IPS-20b (cell line): Measurements from ENCODE around the gene MED27.
"Not testable (repeated sequence)": the region's sequence is repeated elsewhere in the genome, so short reads cannot be mapped to it uniquely, and the experiment has no call there.

Source experiments
- H3K27ac ChIP-seq: one replicate; pipeline ENCODE4 v1.5.1; 2013; ENCODE audit warnings: low read length
- H3K27me3 ChIP-seq: 2 replicates; pipeline ENCODE4 v1.6.1; 2013; ENCODE audit warnings: mild to moderate bottlenecking, low read length, inconsistent platforms; ENCODE audit not compliant: insufficient read depth
- H3K36me3 ChIP-seq: 2 replicates; pipeline ENCODE4 v1.6.1; 2013; ENCODE audit warnings: low read depth, mild to moderate bottlenecking, inconsistent platforms, low read length, moderate library complexity; ENCODE audit not compliant: insufficient read depth
- H3K4me1 ChIP-seq: 2 replicates; pipeline ENCODE4 v1.6.1; 2013; ENCODE audit warnings: mild to moderate bottlenecking, control low read depth, inconsistent platforms, low read length, moderate library complexity; ENCODE audit not compliant: insufficient read depth
- H3K4me3 ChIP-seq: 2 replicates; pipeline ENCODE4 v1.5.1; 2013; ENCODE audit warnings: mild to moderate bottlenecking, low read length, inconsistent platforms
- H3K9ac ChIP-seq: 2 replicates; pipeline ENCODE4 v1.6.1; 2013; ENCODE audit warnings: low read depth, mild to moderate bottlenecking, inconsistent platforms, low read length, moderate library complexity
- H3K9me3 ChIP-seq: 2 replicates; pipeline ENCODE4 v1.6.1; 2013; ENCODE audit warnings: mild to moderate bottlenecking, low read depth, low read length, inconsistent platforms; ENCODE audit not compliant: insufficient read depth

The MED27 gene

DNA sequence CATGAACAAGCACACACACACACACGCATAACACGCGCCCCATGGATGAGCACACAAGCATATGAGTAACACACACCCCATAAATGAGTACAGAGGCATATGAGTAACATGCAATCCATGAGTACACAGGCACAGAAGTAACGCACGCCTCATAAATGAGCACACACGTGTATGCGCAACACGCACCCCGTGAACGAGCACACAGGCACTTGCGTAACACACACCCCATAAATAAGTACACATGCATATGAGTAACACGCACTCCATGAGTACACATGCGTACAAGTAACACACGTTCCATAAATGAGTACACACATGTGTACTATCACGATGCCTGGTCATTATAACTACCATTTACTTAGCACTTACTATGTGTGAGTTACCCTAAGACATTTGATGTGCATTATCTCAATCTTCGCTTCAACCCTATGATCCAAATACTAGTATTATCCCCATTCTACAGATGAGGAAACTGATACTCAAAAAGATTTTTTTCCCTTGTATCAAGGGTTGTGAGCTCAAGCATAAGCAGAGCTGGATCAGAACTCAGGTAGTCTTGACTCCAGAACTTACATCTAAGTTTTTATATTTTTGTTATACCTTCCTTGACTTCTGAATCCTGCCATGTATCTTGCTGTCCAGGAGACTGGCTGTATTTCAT is 7.7 kb downstream of the MED27 start:
- Histone ChIP-seq H3K4me1 (no peaks in the 10 kb centered on the region), H3K4me3 (no peak overlapping the region), H3K27me3 (no peaks in the 10 kb centered on the region), H3K36me3 (peaks cover 49% of the 10 kb centered on the region), H3K9ac (no peak overlapping the region), H3K27ac (no peak overlapping the region), H3K9me3 (no peaks in the 10 kb centered on the region)

DNA sequence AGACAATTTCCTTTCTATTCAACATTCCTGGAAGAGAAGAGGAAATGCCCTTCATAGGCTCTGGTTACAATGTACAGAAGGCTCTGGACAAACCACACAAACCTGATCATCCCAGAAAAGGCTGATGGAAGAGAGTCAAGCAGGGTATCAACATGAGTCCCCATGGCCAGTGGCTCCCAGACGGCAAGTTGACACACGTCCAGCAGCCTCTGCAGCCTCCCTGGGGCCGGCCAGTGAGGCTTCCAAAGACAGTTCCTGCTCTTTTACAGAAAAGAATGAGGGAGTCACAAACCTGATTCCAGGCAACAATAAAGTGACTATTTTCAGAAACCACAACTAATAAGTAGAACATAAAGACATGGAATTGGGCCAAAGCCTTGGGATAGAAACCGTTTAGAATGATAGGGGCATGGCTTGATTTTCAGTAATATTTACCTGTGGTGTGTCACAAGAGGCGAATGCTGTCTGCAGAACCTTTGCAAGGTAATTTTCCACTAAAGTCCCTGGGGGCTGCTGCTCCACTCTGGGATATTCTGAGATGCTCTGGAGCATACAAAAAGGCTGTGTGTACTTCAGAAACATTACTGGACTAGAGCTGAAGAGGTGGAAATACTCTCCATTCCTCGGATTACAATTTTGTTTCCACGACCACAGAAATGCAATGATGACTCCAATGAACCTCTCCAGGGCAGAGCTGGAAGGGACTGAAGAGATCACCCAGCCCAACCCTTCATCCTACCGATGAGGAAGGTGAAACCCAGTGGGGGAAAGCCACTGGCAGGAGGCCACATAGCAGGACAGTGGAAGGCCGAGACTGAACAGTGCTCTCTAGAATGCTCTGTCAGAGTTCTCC is 10.4 kb downstream of the MED27 start:
- H3K27ac ChIP-seq, result no peak overlapping the region
- no peaks in the 10 kb centered on the region for H3K27me3 ChIP-seq
- no peaks in the 10 kb centered on the region for H3K9me3 ChIP-seq
- H3K36me3 ChIP-seq, result peaks cover 35% of the 10 kb centered on the region
- H3K4me1 ChIP-seq, result no peaks in the 10 kb centered on the region; the same call in 1 of the 2 replicates
- H3K4me3 ChIP-seq, result no peak overlapping the region
- no peak overlapping the region for H3K9ac ChIP-seq

DNA sequence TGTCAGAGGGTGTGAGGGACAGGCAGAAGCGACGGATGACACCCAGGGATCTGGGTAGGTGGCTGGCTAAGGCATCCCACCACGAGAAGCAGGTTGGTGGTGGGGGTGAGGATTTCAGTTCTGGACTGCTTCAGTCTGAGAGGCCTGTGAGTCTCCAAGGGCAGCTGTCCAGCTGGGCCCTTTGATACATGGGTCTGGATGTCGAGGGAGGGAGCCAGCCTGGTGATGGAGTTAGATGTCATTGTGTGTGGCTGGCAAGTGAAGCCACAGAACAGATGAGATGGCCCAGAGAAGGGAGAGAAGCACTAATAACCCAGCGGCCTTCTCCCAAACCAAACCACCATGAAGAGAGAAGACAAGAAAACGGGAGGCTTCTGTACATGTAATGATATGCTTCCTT is 11.1 kb downstream of the MED27 start:
- Histone ChIP-seq H3K4me3 (no peak overlapping the region), H3K4me1 (no peaks in the 10 kb centered on the region; the same call in 1 of the 2 replicates), H3K27me3 (no peaks in the 10 kb centered on the region), H3K27ac (no peak overlapping the region), H3K36me3 (peaks cover 34% of the 10 kb centered on the region), H3K9ac (no peak overlapping the region), H3K9me3 (no peaks in the 10 kb centered on the region)

DNA sequence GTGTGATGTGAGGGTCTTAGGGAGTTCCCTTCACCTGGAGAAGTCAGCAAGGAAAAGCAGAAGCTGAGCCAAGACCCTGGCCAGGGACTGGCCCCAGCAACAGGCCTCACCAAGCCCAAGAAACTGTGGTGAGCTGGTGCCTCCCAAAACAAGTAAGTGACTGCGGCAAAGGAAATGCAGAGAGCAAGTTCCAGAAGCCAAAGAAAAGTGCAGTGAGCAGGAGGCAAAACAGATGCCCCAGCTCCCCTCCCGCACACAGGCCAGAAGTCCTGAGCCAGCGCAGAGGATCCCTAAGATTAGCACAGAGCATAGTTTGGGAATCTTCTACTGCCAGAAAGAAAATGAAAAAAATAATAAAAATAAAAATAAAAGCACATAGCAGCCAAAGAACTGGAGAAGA is 13.2 kb downstream of the MED27 start:
- H3K9ac ChIP-seq, result no peak overlapping the region
- no peak overlapping the region for H3K27ac ChIP-seq
- H3K4me1 ChIP-seq, result no peaks in the 10 kb centered on the region; the same call in 1 of the 2 replicates
- no peaks in the 10 kb centered on the region for H3K9me3 ChIP-seq
- H3K36me3 ChIP-seq, result peaks cover 19% of the 10 kb centered on the region
- H3K27me3 ChIP-seq, result no peaks in the 10 kb centered on the region
- no peak overlapping the region for H3K4me3 ChIP-seq

DNA sequence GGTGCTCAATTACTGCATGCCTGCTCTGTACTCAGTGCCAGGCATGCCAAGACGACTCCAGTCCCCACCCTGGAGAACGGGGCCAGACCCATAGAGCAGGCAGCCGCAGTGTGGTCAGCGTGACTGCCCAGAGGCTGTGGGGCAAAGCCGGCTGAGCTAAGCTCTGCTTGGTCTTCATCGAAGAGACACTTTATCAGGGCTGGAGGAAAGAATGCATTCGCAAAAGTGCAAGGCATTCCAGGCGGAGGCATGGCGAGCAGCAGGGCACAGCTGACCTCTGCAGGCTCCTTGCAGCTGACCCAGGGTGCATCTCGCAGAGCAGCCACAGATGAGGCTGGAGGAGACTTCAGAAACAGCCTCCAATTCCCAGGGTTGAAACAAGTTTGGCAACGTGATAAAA is 13.6 kb downstream of the MED27 start:
- H3K27me3 ChIP-seq, result no peaks in the 10 kb centered on the region
- no peaks in the 10 kb centered on the region for H3K9me3 ChIP-seq
- H3K9ac ChIP-seq, result no peak overlapping the region
- H3K4me1 ChIP-seq, result no peaks in the 10 kb centered on the region; the same call in 1 of the 2 replicates
- H3K36me3 ChIP-seq, result peaks cover 19% of the 10 kb centered on the region
- H3K27ac ChIP-seq, result no peak overlapping the region
- no peak overlapping the region for H3K4me3 ChIP-seq

DNA sequence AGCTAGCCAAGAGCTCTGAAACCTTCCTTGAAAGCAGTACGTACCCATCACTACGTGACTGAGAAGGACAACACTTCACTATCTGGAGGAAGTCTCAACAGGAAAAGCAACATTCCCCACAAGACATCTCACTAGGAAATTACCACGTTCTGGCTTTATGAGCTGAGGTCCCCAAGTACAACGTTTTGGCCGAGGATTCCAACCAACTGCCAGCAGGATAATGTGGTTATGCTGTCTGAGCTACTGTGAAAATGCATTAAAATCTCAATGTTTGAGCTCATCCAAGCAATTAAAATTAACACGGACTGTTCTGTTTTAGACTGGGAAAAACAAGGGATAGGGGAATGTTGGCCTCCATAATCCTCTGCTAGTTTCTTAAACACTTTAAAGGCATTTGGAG is 16.4 kb downstream of the MED27 start:
- no peaks in the 10 kb centered on the region for H3K9me3 ChIP-seq
- no peak overlapping the region for H3K27ac ChIP-seq
- H3K4me1 ChIP-seq, result no peaks in the 10 kb centered on the region; the same call in 1 of the 2 replicates
- no peak overlapping the region for H3K9ac ChIP-seq
- peaks cover 7% of the 10 kb centered on the region for H3K36me3 ChIP-seq
- H3K27me3 ChIP-seq, result no peaks in the 10 kb centered on the region
- no peak overlapping the region for H3K4me3 ChIP-seq

DNA sequence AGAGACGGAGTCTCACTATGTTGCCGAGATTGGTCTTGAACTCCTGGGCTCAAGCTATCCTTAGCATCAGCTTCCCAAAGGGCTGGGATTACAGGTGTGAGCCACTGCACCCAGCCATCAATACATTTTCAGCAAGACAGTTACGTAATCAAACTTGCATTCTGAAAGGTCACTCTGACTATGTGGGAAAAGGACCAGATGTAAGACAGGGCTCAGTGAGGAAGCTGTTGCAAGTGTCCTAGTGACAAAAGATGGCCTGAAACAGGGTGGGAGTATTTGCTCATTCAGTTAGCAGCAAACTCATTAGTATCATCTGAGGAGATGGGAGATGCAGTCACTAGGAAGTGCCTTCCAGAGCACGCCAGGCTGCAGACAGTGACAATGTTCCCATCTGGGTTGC is 16.9 kb downstream of the MED27 start:
- Histone ChIP-seq H3K36me3 (peaks cover 7% of the 10 kb centered on the region), H3K4me3 (no peak overlapping the region), H3K4me1 (no peaks in the 10 kb centered on the region; the same call in 1 of the 2 replicates), H3K27ac (no peak overlapping the region), H3K27me3 (no peaks in the 10 kb centered on the region), H3K9me3 (no peaks in the 10 kb centered on the region), H3K9ac (no peak overlapping the region)

DNA sequence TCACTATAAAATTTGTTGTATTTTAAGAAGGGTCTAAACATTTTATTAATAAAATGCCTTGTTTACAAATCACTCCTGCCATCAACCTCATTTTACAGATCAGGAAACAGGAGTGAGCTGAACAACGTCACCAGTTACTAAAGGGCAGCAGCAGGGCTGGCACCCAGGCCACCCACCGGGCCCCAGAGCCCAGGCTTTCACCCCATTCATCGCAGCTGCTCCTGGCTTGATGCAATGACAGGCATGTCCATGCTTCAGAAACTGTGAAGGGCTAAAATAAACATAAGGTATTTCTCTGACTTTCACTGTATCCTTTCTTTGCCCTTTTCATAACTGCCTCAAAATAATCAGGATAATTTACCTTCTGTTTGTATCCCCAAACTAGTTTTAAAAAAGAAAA is 18.1 kb downstream of the MED27 start:
- no peak overlapping the region for H3K9ac ChIP-seq
- no peak overlapping the region for H3K4me3 ChIP-seq
- no peaks in the 10 kb centered on the region for H3K9me3 ChIP-seq
- peaks cover 7% of the 10 kb centered on the region for H3K36me3 ChIP-seq
- no peaks in the 10 kb centered on the region; the same call in 1 of the 2 replicates for H3K4me1 ChIP-seq
- no peaks in the 10 kb centered on the region for H3K27me3 ChIP-seq
- no peak overlapping the region for H3K27ac ChIP-seq

DNA sequence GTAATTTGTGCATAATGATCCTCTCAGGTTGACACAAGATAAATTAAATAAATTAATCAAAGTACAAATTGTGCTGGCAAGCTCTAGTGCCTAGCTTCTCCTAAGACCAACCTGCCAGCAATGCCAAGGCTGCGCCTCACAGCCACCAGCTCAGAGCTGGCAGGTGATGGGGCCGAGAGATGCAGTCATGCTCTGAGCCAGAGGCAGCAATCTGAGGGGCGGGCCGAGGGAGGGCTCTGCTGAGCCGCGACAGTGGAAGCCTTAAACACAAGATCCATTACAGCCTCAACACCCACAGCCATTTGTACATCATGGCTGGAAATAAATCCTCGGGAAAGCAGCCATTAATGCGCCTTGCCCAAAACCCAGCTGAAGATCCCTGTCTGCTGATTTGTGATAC is 20.3 kb downstream of the MED27 start:
- Histone ChIP-seq H3K36me3 (no peaks in the 10 kb centered on the region), H3K27me3 (no peaks in the 10 kb centered on the region), H3K4me3 (no peak overlapping the region), H3K9ac (no peak overlapping the region), H3K4me1 (peaks cover 5% of the 10 kb centered on the region; the same call in 1 of the 2 replicates), H3K9me3 (no peaks in the 10 kb centered on the region), H3K27ac (no peak overlapping the region)

DNA sequence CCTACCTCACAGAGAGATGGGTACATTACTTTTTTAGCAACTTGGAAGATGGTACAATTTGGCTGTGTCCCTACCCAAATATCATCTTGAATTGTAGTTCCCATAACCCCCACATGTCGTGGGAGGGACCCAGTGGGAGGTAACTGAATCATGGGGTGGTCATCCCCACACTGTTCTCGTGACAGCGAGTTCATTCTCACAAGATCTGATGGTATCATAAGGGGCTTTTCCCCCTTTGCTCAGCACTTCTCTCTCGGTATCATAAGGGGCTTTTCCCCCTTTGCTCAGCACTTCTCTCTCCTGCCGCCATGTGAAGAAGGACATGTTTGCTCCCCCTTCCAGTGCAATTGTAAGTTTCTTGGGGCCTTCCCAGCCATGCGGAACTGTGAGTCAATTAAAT is 21.4 kb downstream of the MED27 start:
- H3K9me3 ChIP-seq, H3K4me1 ChIP-seq, H3K27ac ChIP-seq, H3K27me3 ChIP-seq, H3K36me3 ChIP-seq, H3K4me3 ChIP-seq, H3K9ac ChIP-seq: not testable (repeated sequence)

DNA sequence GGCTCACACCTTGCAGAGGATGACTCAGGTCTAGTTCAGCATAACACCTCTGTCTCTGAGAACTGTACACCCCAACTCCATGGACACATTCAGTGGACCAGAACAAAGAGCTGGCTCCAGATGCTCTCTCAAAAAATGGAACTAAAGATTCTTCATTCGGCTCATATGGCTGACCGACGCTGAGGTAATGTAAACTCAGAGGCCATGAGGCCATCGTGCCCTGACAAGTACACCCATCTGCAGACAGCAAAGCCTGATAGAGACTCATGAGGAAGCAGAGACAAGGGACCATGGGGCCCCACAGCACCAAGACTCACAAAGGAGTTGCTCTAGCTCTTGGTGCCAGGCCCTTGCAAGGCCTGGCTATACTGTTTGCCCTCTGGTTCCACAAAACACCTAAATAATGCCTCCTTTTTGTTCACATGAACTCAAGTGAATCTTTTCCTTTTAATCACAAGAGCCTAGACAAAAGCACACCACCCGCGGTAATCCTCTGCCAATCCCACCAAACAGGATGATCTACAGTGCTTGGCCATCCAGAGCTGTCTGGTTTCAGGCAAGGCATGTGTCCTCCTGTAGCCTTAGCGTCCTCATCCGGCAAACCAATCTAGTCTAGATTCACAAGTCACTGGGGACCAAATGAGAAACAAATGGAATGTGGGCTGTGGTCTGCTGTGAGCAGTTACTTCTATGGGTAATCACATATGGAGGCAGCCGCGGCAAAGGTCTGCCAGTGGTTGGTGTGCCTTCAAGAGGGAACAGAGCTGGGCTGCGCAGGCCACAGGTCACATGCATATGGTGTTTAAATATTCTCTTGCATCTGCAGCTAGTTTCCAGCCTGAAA is 22.7 kb downstream of the MED27 start:
- peaks cover 8% of the 10 kb centered on the region; the same call in 1 of the 2 replicates for H3K4me1 ChIP-seq
- no peak overlapping the region for H3K27ac ChIP-seq
- H3K9ac ChIP-seq, result no peak overlapping the region
- no peaks in the 10 kb centered on the region for H3K9me3 ChIP-seq
- H3K4me3 ChIP-seq, result no peak overlapping the region
- H3K36me3 ChIP-seq, result no peaks in the 10 kb centered on the region
- no peaks in the 10 kb centered on the region for H3K27me3 ChIP-seq
